GM12892 (cell line): Measurements from ENCODE around the gene ADAMTS13.

Source experiments
- POLR2A ChIP-seq: IDR thresholded peaks from 2 replicates; pipeline ENCODE4 v1.6.1; 2011; ENCODE audit warnings: low read depth, low read length, control low read depth
- POLR2AphosphoS5 ChIP-seq: IDR thresholded peaks from 2 replicates; pipeline ENCODE4 v1.6.1; 2011; ENCODE audit warnings: low read depth, low read length, control low read depth
- TAF1 ChIP-seq: IDR thresholded peaks from 2 replicates; pipeline ENCODE4 v1.6.1; 2011; ENCODE audit warnings: low read depth, mild to moderate bottlenecking, control low read depth, low read length, borderline replicate concordance

GRCh38 chr9:133493845-133494540 is 71.8 kb downstream of the ADAMTS13 start:
- TF ChIP-seq POLR2A, result no peak
- no peak for TF ChIP-seq TAF1
- no peak for TF ChIP-seq POLR2AphosphoS5
